ELF-1 (cell line): ENCODE results near the gene HMG20A.
"Not testable (repeated sequence)": the region's sequence is repeated elsewhere in the genome, so short reads cannot be mapped to it uniquely, and the experiment has no call there.

Source experiments
- DNase-seq: peaks from one replicate; pipeline ENCODE4 v3.0.0-alpha.2; 2016; ENCODE audit warnings: low read depth, low spot score

Gene HMG20A

GRCh38 chr15:77406846-77407245, 13.8 kb upstream of the HMG20A start:
- DNase-seq, result no peak

DNA sequence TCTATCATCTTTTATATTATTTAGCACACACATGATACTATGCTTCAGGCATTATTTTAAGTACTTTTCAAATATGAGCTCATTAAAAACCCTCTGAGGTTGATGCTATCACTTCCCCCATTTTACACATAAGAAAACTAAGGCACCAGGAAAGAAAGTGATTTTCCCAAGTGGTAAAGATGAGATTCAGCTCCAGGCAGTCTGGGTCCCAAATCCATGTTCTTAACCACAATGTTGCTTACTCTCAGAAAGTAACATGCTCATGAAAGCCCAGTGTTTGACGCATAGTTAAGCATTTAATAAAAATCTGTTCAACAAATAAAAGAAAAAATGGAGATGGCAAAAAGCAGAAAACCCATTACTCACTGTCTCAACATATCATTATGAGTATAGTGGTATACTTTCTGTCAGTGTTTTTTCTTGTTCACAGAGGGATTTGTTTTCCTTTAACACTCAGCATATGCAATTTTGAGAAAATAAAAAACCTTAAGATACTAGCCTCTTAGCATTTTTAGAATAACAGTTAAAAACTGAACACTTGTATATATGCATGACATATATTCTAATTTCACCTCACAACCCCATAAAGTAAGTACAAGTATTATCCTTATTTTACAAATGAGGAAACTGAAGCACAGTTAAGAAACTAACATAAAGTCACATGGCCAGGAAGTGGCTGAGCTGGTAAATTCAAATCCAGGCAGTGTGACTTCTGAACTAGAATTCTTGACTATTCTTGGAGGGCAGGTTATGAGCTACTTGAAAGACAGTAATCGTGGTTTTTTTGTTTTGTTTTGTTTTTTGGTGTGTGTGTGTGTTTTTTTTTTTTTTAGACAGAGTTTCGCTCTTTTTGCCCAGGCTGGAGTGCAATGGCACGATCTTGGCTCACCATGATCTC, 11.2 kb upstream of the HMG20A start:
- DNase-seq, result no peak

GRCh38 chr15:77410157-77410500, 10.6 kb upstream of the HMG20A start:
- not testable (repeated sequence) for DNase-seq

DNA sequence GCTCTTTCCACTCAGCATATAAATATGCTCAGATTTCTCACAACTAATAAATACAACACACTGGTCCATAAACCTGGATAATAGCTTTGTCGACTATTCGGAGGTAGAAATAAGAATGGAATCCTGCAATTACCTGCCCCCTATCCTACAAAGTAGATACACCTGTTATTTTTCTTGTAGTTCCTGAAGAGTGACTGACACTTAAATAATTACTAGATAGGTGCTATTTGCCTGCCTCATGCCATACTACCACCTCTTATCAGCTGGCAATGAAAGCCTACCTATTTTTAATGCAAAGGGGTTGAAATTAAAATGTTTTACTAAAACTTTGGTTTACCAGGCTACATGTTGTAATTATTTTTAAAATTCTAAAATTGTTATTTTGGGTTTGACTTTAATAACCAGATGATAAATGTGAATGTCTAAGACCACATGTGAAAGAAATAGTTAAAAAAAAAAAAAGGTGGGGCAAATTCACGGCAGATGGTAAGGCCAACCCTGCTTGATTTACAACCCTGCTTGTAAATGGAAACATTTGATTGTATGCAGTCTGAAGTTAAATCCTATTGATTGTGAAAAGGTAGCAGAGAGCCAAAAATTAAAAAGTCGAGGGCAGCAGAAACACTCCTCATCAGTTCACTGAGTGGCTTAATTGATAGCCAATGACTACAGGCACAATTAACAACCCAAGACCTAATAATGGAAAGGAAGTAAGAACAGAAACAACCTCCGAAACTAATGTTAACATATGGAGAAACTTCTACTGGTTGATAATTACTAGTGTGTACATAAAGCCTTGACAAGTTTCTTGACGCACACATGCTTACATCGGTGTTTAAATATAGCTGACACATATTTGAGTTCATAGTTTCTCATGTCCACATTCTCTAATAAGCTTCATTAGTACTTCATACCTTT, 9.7 kb upstream of the HMG20A start:
- no peak for DNase-seq

GRCh38 chr15:77411619-77411976, 9.1 kb upstream of the HMG20A start:
- no peak for DNase-seq

- no peak for DNase-seq
Measured at GRCh38 chr15:77412972-77413698, 7.6 kb upstream of the HMG20A start.

- DNase-seq, result no peak
Measured at GRCh38 chr15:77413699-77414349, 6.9 kb upstream of the HMG20A start.

GRCh38 chr15:77414789-77415442, 5.8 kb upstream of the HMG20A start:
- DNase-seq, result no peak

- DNase-seq, result no peak
Measured at GRCh38 chr15:77415450-77416147, 5.1 kb upstream of the HMG20A start.

DNA sequence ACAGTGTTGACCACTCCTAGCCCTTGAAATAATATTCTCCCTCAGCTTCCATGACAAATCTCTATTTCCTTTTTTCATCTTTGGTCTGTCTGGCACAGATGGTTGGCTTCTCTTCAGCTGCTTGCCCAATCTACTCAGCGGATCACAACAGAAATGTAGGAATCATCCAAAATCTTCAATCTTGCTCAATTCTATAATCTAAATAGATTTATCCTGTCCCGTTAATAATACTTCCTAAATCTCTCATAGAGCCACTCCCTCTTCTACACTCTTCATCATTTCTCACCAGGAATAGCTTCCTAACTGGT, 4.6 kb upstream of the HMG20A start:
- no peak for DNase-seq

- no peak for DNase-seq
Measured at GRCh38 chr15:77416954-77417353, 3.7 kb upstream of the HMG20A start.

DNA sequence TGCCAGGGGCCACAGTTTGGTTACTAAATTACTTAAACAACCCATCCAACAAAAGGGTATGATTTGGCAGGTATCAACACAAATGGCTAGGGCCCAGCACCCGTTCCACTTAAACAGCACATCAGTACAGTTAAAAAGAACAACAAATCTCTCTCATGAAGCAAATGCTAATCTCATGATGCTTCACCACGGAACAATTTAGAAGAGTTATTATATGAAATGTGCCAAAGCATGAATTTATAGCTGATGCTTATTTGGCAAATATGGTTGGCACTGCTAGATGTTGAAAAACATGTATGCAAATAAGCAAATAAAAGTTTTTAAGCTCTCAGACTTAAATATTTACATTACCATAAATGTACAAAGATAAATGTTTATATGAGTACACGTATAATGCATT, 3.1 kb upstream of the HMG20A start:
- DNase-seq, result no peak

DNA sequence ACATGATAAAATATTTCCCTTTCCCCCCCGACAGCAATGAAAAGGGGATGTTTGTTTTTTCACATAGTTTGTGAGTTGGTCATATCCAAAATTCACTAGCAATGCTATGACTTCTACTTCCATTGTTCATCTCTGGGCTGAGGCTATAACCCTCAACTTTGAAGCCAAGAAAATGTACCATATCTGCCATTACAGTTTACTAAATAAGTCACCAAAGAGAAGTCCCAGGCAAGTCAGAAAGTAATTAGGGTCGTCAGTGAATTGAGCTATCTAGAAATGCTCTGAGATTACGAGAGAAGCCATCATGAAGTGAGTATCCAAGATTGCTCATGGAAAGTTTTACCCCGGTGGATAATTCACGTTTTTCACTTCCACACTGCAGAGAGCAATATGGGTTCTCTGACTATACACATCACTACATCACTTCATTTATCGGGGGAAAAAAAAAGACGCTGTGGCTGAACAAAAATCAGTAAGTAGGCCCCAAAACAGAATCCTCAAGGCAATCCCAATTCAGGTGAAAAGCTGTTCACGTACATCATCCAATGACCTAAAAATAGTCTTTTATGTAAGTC, 2.2 kb upstream of the HMG20A start:
- DNase-seq, result no peak

DNA sequence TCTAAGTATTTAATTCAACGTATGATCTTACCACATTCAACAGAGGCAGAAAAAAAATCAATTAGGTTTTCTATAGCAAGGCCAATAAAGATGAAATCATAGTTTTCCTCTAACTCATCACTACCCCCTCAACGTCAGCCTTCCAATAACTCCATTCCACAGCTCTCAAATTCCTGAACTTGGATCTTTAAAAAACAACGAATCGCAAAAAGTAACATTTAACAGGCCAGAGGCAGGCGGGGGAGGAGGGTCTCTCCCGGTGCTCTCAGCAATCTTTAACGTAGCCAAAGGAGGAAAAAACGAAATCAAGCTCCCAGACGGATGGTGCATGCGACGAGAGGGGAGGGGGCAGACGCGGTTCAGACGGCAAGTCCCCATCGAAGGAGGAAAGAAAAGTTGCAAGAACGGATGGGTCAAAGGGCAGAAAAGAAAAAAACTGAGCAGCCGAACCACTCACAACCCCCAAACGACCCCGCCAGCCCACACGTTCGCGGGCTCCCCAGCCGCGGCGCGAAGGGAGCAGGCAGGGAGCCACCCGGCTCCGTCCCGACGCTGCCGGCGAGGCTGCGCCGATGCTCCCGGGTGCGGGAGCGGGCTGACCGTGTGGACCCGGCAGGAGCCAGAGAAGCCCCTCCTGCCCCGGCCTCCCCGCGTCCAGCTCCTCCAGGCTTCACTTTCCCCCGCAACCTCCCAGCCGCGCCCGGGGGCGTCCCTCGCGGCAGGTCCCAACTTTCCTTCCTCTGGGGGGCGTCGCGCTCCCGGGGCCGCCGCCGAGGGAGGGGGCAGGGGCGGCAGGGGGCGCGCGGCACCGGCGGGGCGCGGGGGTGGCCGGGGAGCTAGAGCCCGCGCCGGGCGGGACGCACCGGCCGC, 1.5 kb upstream of the HMG20A start:
- peak; percentile 58 for DNase-seq

DNA sequence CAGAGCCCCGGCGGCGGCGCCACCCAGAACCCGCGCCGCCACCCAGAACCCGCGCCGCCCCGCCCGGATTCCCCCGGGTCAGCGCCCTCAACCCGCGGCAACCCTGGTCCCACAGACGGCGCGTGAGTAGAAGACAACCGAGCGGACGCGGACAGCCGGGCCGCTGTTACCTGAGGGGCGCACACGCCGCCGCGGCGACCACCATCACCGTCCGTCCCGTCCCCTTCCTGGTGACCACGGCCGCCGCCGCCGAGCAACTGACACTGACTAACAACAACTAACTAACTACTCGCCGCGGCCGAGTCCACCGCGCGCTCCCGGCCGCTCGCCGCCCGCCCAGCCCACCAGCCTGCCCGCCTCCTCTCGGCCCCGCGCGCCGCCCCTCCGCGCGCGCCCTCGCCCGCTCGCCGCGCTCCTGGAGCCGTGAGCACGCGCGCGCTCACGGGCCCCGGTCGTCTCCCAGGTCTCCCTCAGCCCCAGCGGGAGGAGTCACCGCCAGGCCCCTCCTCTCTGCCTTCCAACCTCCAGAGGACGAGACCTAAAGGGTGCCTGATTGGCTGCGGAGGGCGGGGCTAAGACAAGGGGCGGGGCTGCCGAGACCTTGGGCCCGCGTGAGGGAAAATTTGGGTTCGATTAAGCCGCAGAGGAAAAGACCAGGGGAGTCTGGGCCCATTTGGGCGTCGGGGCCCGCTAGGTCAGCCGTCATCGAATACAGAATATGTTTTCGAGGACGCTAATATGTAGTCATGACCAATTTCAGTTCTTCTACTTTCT, 665 bp upstream of the HMG20A start, which contains the start of gene PEAK1:
Gene PEAK1 (minus strand): TSS at position 269 of the 774 bp plus-strand sequence. CDS start 238,178 bp downstream, outside the sequence.
- DNase-seq, result peak; percentile 98

DNA sequence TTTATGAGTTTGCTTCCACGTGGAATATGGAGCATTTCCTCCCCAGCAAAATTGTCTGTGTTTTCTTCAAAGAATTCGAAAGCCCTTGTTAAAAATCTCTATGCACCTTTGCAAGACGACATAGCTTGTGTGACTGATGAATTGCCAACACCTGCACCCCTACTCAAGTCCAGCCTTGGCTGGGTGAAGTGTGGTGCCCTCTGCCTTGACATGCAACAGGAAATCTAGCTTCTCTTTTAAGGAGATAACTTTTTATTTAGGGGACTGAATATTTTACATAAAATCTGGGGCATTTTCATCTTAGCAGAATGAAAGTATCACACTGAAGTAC, 647 bp downstream of the HMG20A start:
- peak; percentile 18 for DNase-seq

DNA sequence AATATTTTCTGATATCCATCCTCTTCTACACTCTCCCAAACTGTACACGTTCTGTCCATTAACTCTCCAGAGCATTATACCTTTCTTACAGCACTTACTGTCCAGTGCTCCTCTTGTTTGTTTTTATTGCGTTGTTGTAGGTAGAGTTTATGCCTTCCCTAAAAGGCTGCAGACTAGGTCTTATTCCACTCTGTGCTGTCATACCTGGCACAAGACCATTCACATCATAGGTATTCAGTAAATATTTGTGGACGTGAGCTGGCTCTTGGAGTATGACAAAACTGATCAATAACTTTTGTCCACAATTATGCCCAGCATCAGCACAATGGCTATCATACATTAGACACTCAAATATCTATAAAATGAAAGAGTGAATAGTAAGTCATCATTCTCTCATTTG, 4.4 kb downstream of the HMG20A start:
- no peak for DNase-seq

DNA sequence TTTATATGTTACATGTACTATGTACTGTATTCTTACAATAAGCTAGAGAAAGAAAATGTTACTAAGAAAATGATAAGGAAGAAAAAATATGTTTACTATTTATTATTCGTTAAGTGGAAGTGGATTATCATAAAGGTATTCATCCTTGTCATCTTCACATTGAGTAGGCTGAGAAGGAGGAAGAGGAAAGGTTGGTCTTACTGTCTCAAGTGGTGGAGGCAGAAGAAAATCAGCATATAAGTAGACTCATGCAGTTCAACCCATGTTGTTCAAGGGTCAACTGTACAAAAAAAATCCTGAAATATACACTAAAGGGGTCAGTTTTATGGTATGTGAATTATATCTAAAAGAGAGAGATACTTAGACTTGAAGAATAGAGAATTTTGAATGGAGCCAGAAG, 5.7 kb downstream of the HMG20A start:
- no peak for DNase-seq
